Fibroblast of mammary gland (primary cell): ENCODE measurements around the gene SELE.

Source experiments
- DNase-seq: peaks from one replicate; pipeline ENCODE4 v3.0.0-alpha.2; 2010; ENCODE audit warnings: low read depth
- H3K4me3 ChIP-seq: 2 replicates; pipeline ENCODE4 v1.5.1; 2011; ENCODE audit warnings: low read depth, mild to moderate bottlenecking, low read length, moderate library complexity; ENCODE audit not compliant: control insufficient read depth
- CTCF ChIP-seq: conservative IDR thresholded peaks from 2 replicates; pipeline ENCODE4 v1.5.1; 2011; ENCODE audit warnings: low read depth, low read length, inconsistent platforms; ENCODE audit not compliant: control insufficient read depth, insufficient read depth

Gene SELE

GRCh38 chr1:169765580-169766331, 31.9 kb upstream of the SELE start:
- no peak for TF ChIP-seq CTCF
- H3K4me3 ChIP-seq = no peak overlapping the region
- no peak for DNase-seq

GRCh38 chr1:169764919-169765318, 31.0 kb upstream of the SELE start:
- TF ChIP-seq CTCF = no peak
- H3K4me3 ChIP-seq = no peak overlapping the region
- DNase-seq = no peak

- TF ChIP-seq CTCF = no peak
- no peak for DNase-seq
- no peak overlapping the region for H3K4me3 ChIP-seq
Observed at GRCh38 chr1:169762699-169763098, 28.8 kb upstream of the SELE start.

- H3K4me3 ChIP-seq = no peak overlapping the region
- DNase-seq = no peak
- no peak for TF ChIP-seq CTCF
Observed at GRCh38 chr1:169759038-169759437, 25.2 kb upstream of the SELE start.

- no peak for TF ChIP-seq CTCF
- DNase-seq = no peak
- H3K4me3 ChIP-seq = no peak overlapping the region
Observed at GRCh38 chr1:169753549-169753948, 19.7 kb upstream of the SELE start.

GRCh38 chr1:169750041-169750440, 16.2 kb upstream of the SELE start:
- H3K4me3 ChIP-seq = no peak overlapping the region
- no peak for TF ChIP-seq CTCF
- DNase-seq = no peak

- TF ChIP-seq CTCF = no peak
- DNase-seq = no peak
- H3K4me3 ChIP-seq = no peak overlapping the region
Observed at GRCh38 chr1:169746550-169746949, 12.7 kb upstream of the SELE start.
